ENCODE results near the gene CORIN.

The CORIN gene

DNA sequence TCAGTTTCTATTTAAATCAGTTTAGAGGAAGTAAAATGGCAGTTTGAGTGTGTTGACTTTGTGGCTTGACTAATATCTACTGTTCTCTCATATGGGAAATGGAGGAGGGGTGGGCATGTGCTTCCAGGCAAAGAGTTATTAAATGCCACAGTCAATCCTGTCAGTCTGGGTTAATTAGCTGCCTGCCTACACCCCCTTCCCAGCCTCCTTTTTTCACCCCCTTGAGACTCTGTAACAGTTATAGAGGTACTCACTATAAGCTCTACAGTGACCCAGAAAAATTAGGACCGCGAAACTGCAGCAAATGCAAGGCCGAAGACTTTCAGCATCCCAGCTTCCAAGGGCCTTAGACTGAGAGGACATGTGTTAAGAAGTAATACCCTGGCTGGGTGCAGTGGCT lies 165.2 kb downstream of the CORIN start:
- no peak overlapping the region for H3K4me3 ChIP-seq (ENCODE audit: control insufficient read depth, low read depth, low read length)
- TF ChIP-seq, protein P1, sequence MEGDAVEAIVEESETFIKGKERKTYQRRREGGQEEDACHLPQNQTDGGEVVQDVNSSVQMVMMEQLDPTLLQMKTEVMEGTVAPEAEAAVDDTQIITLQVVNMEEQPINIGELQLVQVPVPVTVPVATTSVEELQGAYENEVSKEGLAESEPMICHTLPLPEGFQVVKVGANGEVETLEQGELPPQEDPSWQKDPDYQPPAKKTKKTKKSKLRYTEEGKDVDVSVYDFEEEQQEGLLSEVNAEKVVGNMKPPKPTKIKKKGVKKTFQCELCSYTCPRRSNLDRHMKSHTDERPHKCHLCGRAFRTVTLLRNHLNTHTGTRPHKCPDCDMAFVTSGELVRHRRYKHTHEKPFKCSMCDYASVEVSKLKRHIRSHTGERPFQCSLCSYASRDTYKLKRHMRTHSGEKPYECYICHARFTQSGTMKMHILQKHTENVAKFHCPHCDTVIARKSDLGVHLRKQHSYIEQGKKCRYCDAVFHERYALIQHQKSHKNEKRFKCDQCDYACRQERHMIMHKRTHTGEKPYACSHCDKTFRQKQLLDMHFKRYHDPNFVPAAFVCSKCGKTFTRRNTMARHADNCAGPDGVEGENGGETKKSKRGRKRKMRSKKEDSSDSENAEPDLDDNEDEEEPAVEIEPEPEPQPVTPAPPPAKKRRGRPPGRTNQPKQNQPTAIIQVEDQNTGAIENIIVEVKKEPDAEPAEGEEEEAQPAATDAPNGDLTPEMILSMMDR (conservative IDR thresholded peaks at IDR 0.05; ENCODE audit: control insufficient read depth, insufficient read depth, low read depth, low read length): no peak
- DNase-seq (ENCODE audit: low read depth): no peak

DNA sequence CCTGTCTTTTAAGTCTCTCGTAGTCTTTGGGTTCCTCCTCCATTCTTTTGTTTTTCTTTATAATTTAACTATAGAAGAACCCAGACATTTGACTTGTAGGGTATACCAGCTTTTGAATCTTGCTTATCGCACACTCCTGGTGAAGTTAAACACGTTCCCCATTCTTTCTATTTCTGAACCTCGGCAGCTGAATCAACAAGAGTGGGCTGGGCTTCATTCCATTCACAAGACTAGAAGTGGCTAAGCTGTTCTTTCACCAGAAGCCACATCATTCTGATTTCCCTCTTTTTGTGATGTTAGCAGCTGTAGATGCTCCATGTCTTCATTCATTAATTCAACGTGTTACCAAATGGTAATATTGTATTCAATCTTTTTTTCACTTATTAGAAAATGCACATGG lies 167.9 kb downstream of the CORIN start:
- DNase-seq (ENCODE audit: low read depth): no peak
- TF ChIP-seq, protein P1 (conservative IDR thresholded peaks at IDR 0.05; ENCODE audit: control insufficient read depth, insufficient read depth, low read depth, low read length): no peak
- no peak overlapping the region for H3K4me3 ChIP-seq (ENCODE audit: control insufficient read depth, low read depth, low read length)

DNA sequence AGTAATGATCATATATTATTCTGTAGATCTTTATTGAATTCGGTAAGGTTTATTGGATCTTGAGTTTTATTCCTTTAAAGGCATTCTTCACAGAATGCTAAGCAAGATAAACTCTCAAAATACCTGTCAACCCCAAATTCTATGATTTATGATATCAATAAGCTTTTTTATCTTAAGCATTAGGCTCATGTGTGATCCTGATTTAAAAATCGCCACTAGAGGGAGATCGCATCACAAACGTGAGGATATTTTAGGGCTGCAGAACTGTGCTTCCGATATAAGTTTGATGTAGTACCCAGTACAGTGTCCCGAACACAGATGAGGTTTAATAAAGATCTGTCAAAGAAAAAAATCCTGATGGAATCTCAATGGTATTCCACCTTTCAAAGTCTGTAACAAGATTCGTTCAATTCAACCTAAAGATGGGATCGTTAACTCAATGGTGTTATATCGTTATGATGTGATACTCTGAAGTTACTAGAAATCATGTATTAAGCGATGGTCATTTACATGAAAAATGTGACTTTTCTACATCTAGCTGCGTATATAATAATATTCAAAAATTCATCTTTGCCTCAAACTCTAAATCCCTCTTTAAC lies 169.0 kb downstream of the CORIN start:
- TF ChIP-seq, protein P1 (conservative IDR thresholded peaks at IDR 0.05; ENCODE audit: control insufficient read depth, insufficient read depth, low read depth, low read length): peak; percentile 75
- no peak overlapping the region for H3K4me3 ChIP-seq (ENCODE audit: control insufficient read depth, low read depth, low read length)
- peak; percentile 66 for DNase-seq (ENCODE audit: low read depth)

DNA sequence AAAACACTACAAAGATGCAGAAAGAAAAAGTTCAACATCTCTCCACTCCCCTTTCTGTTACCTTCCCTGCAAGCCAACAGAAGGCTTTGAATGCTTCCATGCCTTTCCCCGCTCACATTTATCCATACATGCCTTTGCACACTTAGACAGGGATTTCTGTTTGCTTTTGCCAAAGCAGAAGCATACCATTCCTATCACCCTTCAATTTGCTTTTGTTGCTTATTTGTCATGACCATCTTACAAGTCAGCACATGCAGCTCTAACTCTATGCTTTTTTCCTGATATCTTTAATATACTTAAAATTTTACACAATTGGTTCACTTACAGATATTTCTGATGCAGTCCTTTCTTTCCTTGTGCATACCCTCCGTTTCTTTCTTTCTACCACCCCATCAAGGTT lies 169.6 kb downstream of the CORIN start:
- no peak overlapping the region for H3K4me3 ChIP-seq (ENCODE audit: control insufficient read depth, low read depth, low read length)
- DNase-seq (ENCODE audit: low read depth): no peak
- TF ChIP-seq, protein P1 (conservative IDR thresholded peaks at IDR 0.05; ENCODE audit: control insufficient read depth, insufficient read depth, low read depth, low read length): no peak

DNA sequence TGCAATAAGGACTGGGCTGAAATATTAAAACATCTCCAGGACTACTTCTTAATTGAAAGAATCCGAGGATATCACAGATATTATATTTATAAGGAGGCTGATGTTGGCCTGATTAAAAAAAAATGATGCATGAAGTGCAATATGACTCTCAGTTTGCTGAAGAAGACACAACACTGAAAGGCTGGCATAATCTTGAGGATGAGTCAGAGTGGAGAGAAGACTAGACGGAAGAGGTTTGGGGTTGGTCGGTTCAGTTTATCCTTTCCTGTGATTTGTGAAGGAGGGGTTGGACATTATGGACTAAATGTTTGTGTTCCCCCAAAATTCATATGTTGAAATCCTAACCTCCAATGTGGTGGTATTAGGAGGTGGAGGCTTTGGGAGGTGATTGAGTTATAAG lies 170.3 kb downstream of the CORIN start:
- no peak overlapping the region for H3K4me3 ChIP-seq (ENCODE audit: control insufficient read depth, low read depth, low read length)
- TF ChIP-seq, protein P1 (conservative IDR thresholded peaks at IDR 0.05; ENCODE audit: control insufficient read depth, insufficient read depth, low read depth, low read length): no peak
- DNase-seq (ENCODE audit: low read depth): no peak

DNA sequence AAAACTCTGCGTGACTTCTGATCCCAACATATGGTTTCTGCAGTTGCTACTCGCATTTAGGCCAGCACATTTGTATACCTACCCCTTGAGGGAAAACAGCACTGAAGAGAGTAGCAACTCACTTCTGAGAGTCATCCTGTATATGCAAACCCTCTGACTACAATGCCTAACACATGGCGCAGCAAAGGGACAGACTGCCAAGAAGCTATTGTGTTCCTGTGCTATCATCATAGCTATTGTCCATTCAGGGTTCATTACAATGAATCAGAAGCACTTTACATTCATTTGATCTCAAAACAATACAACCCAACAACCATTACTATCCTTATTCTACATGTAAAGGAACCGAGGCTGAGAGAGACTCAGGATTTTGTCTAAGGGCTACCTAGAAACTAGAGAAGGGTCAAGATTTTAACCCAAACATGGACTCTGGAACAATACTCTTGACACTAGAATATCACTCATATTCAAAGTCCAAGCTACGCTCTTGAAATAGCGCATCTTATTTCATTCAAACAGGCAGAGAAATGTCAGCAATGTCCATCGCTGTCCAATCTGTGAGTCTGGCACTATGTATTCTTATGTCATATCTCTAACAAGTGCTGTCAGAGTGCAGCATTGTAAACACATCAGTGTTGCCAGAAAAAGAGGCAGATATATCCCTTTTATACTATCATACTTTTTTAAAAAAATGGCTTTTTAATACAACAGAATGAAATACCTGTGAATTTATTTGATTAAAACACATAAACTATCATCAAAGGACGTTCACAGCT lies 173.6 kb downstream of the CORIN start:
- TF ChIP-seq, protein P1 (conservative IDR thresholded peaks at IDR 0.05; ENCODE audit: control insufficient read depth, insufficient read depth, low read depth, low read length): no peak
- no peak overlapping the region for H3K4me3 ChIP-seq (ENCODE audit: control insufficient read depth, low read depth, low read length)
- no peak for DNase-seq (ENCODE audit: low read depth)
